Measurements from ENCODE around the gene CYFIP2.

DNA sequence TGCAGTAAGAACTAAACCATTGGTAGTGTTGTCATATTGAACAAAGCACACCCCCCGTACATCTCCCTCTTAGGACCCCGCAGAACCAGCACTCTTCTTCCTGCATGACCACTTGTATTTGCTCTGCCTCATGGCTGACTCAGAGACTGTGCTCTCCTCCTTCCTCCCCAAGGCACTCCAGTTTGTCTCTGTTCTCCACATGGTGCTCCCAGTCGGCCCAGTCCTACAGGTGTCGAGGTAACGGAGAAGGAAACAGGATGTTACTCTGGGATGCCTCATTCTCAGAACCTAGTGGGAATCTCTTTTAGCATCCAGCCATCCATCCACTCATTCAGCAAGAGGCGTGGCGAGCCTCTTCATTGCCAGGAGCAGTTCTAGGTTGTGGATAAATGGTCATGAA, 97.1 kb downstream of the CYFIP2 start:
- TF ChIP-seq TCF4 (CRISPR knock-in tag; IDR thresholded peaks at IDR 0.05; ENCODE audit: borderline replicate concordance) (no peak), ZFP30 (CRISPR knock-in tag; IDR thresholded peaks at IDR 0.05) (no peak), ZNF70 (CRISPR knock-in tag; IDR thresholded peaks at IDR 0.05) (no peak)
- TF ChIP-seq, protein P1, sequence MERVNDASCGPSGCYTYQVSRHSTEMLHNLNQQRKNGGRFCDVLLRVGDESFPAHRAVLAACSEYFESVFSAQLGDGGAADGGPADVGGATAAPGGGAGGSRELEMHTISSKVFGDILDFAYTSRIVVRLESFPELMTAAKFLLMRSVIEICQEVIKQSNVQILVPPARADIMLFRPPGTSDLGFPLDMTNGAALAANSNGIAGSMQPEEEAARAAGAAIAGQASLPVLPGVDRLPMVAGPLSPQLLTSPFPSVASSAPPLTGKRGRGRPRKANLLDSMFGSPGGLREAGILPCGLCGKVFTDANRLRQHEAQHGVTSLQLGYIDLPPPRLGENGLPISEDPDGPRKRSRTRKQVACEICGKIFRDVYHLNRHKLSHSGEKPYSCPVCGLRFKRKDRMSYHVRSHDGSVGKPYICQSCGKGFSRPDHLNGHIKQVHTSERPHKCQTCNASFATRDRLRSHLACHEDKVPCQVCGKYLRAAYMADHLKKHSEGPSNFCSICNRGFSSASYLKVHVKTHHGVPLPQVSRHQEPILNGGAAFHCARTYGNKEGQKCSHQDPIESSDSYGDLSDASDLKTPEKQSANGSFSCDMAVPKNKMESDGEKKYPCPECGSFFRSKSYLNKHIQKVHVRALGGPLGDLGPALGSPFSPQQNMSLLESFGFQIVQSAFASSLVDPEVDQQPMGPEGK (CRISPR knock-in tag; IDR thresholded peaks at IDR 0.05; ENCODE audit: borderline replicate concordance): no peak

All from SK-N-SH treated with all-trans-retinoic acid at 6 μM for 48 hours (cell line).